Suprapubic skin (tissue), 4 donors: ENCODE measurements around the gene RNF166.

Experiments
- POLR2A ChIP-seq, 2 donors: fragments of 450-650 bp; IDR thresholded peaks; one replicate each; pipeline ENCODE4 v1.6.1; 2017; ENCODE audit warnings: antibody characterized with exemption in 2 of 2, mild to moderate bottlenecking in 2 of 2, moderate library complexity in 2 of 2
- POLR2AphosphoS5 ChIP-seq, 3 donors: sonication (generic); formaldehyde crosslinking; IDR thresholded peaks; one replicate each; pipeline ENCODE4 v1.6.1; 2017; ENCODE audit warnings: antibody characterized with exemption in 3 of 3
- TF ChIP-seq, protein P1 (sequence below), 2 donors: fragments of 200-600 bp in 1 of 2; fragments of 450-650 bp in 1 of 2; sonication (generic) in 1 of 2; IDR thresholded peaks; one replicate each; pipeline ENCODE4 v1.5.1; 2016 to 2019; ENCODE audit warnings: antibody characterized with exemption in 2 of 2, mild to moderate bottlenecking in 1 of 2, moderate library complexity in 1 of 2

DNA sequence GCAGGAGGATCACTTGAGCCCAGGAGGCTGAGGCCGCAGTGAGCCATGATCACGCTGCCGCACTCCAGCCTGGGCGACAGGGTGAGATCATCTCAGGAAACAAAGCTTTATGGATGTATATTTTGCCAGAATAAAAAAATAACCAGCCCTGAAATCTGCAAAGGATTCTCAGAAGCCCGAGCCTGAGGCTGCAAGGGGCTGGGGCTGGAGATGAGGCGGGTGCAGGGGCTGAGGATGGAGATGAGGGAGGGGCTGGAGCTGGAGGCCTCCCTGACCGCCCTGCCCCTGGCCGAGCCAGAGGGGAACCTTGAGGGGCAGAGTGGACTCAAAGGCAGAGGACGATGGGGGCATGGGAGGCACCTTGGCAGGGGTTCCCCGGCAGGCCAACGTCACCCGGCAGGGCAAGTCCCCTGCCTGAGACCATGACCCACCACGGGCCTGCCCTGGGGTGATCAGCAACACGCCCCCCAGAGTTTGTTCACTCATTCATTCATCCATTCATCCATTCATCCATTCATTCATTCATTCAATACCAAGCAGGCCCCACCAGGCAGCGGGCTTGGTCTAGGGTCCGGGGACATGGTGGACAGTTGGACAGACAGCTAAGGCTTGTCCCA lies 46.3 kb upstream of the RNF166 start:
- TF ChIP-seq POLR2A (IDR thresholded peaks at IDR 0.05) (no peak), POLR2AphosphoS5 (IDR thresholded peaks at IDR 0.05) (no peak)
- TF ChIP-seq, protein P1, sequence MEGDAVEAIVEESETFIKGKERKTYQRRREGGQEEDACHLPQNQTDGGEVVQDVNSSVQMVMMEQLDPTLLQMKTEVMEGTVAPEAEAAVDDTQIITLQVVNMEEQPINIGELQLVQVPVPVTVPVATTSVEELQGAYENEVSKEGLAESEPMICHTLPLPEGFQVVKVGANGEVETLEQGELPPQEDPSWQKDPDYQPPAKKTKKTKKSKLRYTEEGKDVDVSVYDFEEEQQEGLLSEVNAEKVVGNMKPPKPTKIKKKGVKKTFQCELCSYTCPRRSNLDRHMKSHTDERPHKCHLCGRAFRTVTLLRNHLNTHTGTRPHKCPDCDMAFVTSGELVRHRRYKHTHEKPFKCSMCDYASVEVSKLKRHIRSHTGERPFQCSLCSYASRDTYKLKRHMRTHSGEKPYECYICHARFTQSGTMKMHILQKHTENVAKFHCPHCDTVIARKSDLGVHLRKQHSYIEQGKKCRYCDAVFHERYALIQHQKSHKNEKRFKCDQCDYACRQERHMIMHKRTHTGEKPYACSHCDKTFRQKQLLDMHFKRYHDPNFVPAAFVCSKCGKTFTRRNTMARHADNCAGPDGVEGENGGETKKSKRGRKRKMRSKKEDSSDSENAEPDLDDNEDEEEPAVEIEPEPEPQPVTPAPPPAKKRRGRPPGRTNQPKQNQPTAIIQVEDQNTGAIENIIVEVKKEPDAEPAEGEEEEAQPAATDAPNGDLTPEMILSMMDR (IDR thresholded peaks at IDR 0.05), result no peak
